HEK293 (cell line): ENCODE measurements around the gene HAUS8.

Source experiments
- CTCF ChIA-PET: fragments of 350-600 bp; formaldehyde crosslinking; extraction: SDS; loops from one replicate; lab custom pipeline; 2021; ENCODE audit warnings: antibody characterized with exemption; lab: Yijun Ruan, JAX
- POLR2A ChIA-PET: fragments of 300-600 bp; formaldehyde crosslinking; extraction: SDS; loops from one replicate; lab custom pipeline; 2020; ENCODE audit warnings: antibody characterized with exemption, inconsistent platforms; lab: Yijun Ruan, JAX
- H3K27ac ChIP-seq: fragments of 200-500 bp; sonication (Bioruptor generic); 2 replicates; pipeline ENCODE4 v1.5.1; 2014; ENCODE audit warnings: low read depth, low read length, control low read depth, inconsistent platforms; ENCODE audit errors: extremely low read depth
- H3K36me3 ChIP-seq, 2 experiments: fragments of 200-500 bp in 1 of 2; sonication (Bioruptor generic) in 1 of 2; 1 replicate in 1 of 2; 2 replicates in 1 of 2; pipeline ENCODE4 v1.5.1; 2014 to 2017; ENCODE audit warnings: inconsistent platforms in 2 of 2, low read length in 2 of 2; ENCODE audit not compliant: control insufficient read depth in 2 of 2, insufficient read depth in 1 of 2
- H3K4me1 ChIP-seq: fragments of 200-500 bp; sonication (Bioruptor generic); 2 replicates; pipeline ENCODE4 v1.5.1; 2014; ENCODE audit warnings: mild to moderate bottlenecking, low read length, inconsistent platforms; ENCODE audit not compliant: control insufficient read depth, insufficient read depth
- H3K4me3 ChIP-seq: 2 replicates; pipeline ENCODE4 v1.5.1; 2011; ENCODE audit warnings: low read depth, mild to moderate bottlenecking, control low read depth, low read length, moderate library complexity
- H3K9me3 ChIP-seq: fragments of 200-500 bp; sonication (Bioruptor generic); 2 replicates; pipeline ENCODE4 v1.5.1; 2014; ENCODE audit warnings: low read depth, low read length, inconsistent platforms; ENCODE audit not compliant: control insufficient read depth, insufficient read depth
- EGR2 ChIP-seq: fragments of 450-650 bp; formaldehyde crosslinking; IDR thresholded peaks from 2 replicates; pipeline ENCODE4 v1.5.1; 2016; ENCODE audit warnings: low read depth, missing biosample characterization, missing genetic modification characterization
- KLF1 ChIP-seq: fragments of 450-650 bp; formaldehyde crosslinking; IDR thresholded peaks from 2 replicates; pipeline ENCODE4 v1.5.1; 2016; ENCODE audit warnings: missing biosample characterization, missing genetic modification characterization
- KLF9 ChIP-seq: fragments of 450-650 bp; formaldehyde crosslinking; IDR thresholded peaks from 2 replicates; pipeline ENCODE4 v1.5.1; 2016; ENCODE audit warnings: missing biosample characterization, missing genetic modification characterization, low read depth
- SP2 ChIP-seq: fragments of 450-650 bp; formaldehyde crosslinking; IDR thresholded peaks from 2 replicates; pipeline ENCODE4 v1.5.1; 2016; ENCODE audit warnings: missing biosample characterization, missing genetic modification characterization
- SP3 ChIP-seq: fragments of 450-650 bp; formaldehyde crosslinking; IDR thresholded peaks from 2 replicates; pipeline ENCODE4 v1.5.1; 2016; ENCODE audit warnings: missing biosample characterization, missing genetic modification characterization
- ZBTB20 ChIP-seq: fragments of 450-650 bp; formaldehyde crosslinking; IDR thresholded peaks from 2 replicates; pipeline ENCODE4 v1.5.1; 2016; ENCODE audit warnings: missing biosample characterization, missing genetic modification characterization
- ZFHX2 ChIP-seq: fragments of 450-650 bp; formaldehyde crosslinking; conservative IDR thresholded peaks from 2 replicates; pipeline ENCODE4 v1.5.1; 2016; ENCODE audit warnings: missing biosample characterization, missing genetic modification characterization
- ZNF10 ChIP-seq: fragments of 450-650 bp; formaldehyde crosslinking; IDR thresholded peaks from 2 replicates; pipeline ENCODE4 v1.5.1; 2017; ENCODE audit warnings: missing biosample characterization, missing genetic modification characterization
- ZNF335 ChIP-seq: fragments of 450-650 bp; formaldehyde crosslinking; conservative IDR thresholded peaks from 2 replicates; pipeline ENCODE4 v1.5.1; 2016; ENCODE audit warnings: missing biosample characterization, missing genetic modification characterization
- ZNF433 ChIP-seq: fragments of 450-650 bp; formaldehyde crosslinking; IDR thresholded peaks from 2 replicates; pipeline ENCODE4 v1.5.1; 2016; ENCODE audit warnings: missing biosample characterization, missing genetic modification characterization, low read depth
- ZNF514 ChIP-seq: fragments of 450-650 bp; formaldehyde crosslinking; IDR thresholded peaks from 2 replicates; pipeline ENCODE4 v1.5.1; 2016; ENCODE audit warnings: missing biosample characterization, missing genetic modification characterization
- ZNF596 ChIP-seq: fragments of 450-650 bp; IDR thresholded peaks from 2 replicates; pipeline ENCODE4 v1.5.0; 2018; ENCODE audit warnings: missing biosample characterization, mild to moderate bottlenecking, missing genetic modification characterization, moderate library complexity
- ZNF624 ChIP-seq: fragments of 450-650 bp; formaldehyde crosslinking; IDR thresholded peaks from 2 replicates; pipeline ENCODE4 v1.5.1; 2017; ENCODE audit warnings: missing biosample characterization, missing genetic modification characterization
- ZSCAN23 ChIP-seq: fragments of 450-650 bp; formaldehyde crosslinking; IDR thresholded peaks from 2 replicates; pipeline ENCODE4 v1.5.1; 2016; ENCODE audit warnings: missing biosample characterization, missing genetic modification characterization
- TF ChIP-seq, protein P1 (sequence below): fragments of 450-650 bp; formaldehyde crosslinking; optimal IDR thresholded peaks from 2 replicates; pipeline ENCODE3; 2016; ENCODE audit warnings: missing biosample characterization, mild to moderate bottlenecking, missing genetic modification characterization
- TF ChIP-seq, protein P2 (sequence below): fragments of 450-650 bp; formaldehyde crosslinking; IDR thresholded peaks from 2 replicates; pipeline ENCODE4 v1.5.1; 2016; ENCODE audit warnings: missing biosample characterization, missing genetic modification characterization

Gene HAUS8

DNA sequence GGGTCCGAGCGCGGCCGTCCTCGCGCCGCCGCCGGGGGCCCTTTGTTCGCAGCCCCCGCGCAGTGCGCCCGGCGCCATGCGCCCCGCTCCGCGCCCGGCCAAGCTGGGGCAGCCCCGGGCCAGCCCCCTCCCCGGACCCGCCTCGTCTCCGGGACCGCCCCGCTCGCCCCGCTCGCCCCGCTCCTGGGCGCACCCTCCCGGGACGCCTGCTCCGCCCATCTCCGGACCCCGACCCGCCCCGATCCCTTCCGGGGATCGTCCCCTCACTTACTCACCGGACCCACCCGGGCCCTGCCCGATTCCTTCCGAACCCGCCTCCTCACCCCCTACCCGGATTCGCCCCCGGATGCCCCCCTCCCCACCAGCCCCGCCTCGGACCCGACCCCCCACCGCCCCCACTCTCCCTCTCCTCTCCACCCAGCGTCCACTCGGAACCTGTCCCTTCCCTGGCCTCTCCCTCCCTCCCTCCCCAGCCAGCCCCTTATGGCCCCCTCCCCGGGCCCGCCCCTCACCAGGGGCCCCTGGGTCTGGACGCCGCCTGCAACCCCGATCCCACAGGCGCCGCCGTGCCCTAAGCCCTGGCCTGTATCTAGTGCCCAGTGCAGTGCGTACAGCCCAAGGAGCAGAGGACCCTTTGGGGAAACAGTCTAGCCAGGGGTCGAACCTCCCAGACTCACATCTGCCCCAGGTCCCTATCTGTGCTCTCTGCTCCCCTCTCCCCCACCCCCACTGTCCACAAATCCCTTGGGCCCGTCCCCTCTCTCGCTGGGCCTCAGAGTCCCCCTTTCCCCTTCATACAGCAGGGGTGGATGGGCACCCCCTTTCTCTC lies 48.3 kb downstream of the HAUS8 start, which contains the start of gene CPAMD8:
Gene CPAMD8, minus strand, starts transcription at position 105 of the 829 bp plus-strand sequence. CDS start 168 bp downstream, outside the sequence.
- Histone ChIP-seq H3K4me1 (no peaks in the 10 kb centered on the region), H3K4me3 (peak within 1 kb of the TSS; percentile 21)
- TF ChIP-seq ZNF624 (no peak), KLF1 (tag by site-specific recombination) (peak; percentile 74), SP3 (tag by site-specific recombination) (peak; percentile 28; the same call in 1 of the 2 replicates), SP2 (tag by site-specific recombination) (0 out of 2 replicates have a peak, but pooled peaks have one; percentile 22)
- TF ChIP-seq, all 188 proteins: peak for 3
- CTCF ChIA-PET = interaction anchor here (0.6 kb wide), 1 partner anchor 241 kb away, joined by 5 read pairs; no protein-coding TSS in a partner anchor
- no peak within 1 kb of the TSS for H3K27ac ChIP-seq
- POLR2A ChIA-PET = no interaction called here
- H3K9me3 ChIP-seq = no peaks in the 10 kb centered on the region
- H3K36me3 ChIP-seq = no peaks in the 10 kb centered on the region

DNA sequence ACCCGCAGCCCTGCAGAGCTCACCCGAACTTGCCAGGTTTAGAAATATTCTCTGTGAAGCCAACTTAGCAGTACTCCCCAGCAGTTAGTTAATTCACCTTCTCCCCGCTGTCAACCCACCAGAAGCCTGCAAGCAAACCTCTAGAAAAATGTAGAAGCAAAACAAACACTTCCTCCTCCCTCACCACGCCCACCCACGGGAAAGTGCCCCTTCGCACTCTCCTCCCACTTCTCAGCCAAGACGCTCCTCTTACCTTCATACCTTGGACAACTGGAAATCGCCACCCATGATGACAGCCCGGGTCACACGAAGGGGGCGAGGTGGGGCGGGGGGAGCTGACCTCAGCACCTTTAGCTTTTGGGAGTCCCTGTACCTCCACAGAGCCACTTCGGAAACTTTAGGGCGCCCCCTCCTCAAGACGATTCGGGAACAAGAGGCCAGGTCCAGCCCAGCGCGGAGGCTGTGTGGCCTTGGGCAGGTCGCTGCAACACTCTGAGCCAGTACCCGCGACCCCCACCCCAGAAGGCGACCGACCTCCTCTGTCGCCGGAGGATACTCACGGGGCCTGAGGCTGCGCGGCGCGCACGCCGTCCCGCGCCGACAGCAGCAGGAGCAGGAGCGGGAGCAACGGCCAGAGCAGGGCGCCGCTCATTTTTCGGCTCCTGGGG lies 49.1 kb downstream of the HAUS8 start:
- POLR2A ChIA-PET = no interaction called here
- Histone ChIP-seq H3K9me3 (no peaks in the 10 kb centered on the region), H3K36me3 (no peaks in the 10 kb centered on the region), H3K27ac (no peak overlapping the region), H3K4me1 (no peaks in the 10 kb centered on the region), H3K4me3 (peak overlapping the region; percentile 21)
- CTCF ChIA-PET = interaction anchor here (0.6 kb wide), 1 partner anchor 240 kb away, joined by 5 read pairs; no protein-coding TSS in a partner anchor
- TF ChIP-seq, protein P1, sequence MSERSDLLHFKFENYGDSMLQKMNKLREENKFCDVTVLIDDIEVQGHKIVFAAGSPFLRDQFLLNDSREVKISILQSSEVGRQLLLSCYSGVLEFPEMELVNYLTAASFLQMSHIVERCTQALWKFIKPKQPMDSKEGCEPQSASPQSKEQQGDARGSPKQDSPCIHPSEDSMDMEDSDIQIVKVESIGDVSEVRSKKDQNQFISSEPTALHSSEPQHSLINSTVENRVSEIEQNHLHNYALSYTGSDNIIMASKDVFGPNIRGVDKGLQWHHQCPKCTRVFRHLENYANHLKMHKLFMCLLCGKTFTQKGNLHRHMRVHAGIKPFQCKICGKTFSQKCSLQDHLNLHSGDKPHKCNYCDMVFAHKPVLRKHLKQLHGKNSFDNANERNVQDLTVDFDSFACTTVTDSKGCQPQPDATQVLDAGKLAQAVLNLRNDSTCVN (tag by site-specific recombination) = peak; percentile 22
- TF ChIP-seq ZSCAN23 (tag by site-specific recombination) (no peak), ZFHX2 (tag by site-specific recombination) (peak; percentile 91), ZNF433 (tag by site-specific recombination) (no peak), KLF9 (tag by site-specific recombination) (0 out of 2 replicates have a peak, but pooled peaks have one; percentile 30), EGR2 (peak; percentile 90), KLF1 (tag by site-specific recombination) (peak; percentile 52), ZBTB20 (no peak), ZNF10 (tag by site-specific recombination) (no peak), ZNF335 (tag by site-specific recombination) (peak; percentile 43; the same call in 1 of the 2 replicates)
- TF ChIP-seq, protein P2, sequence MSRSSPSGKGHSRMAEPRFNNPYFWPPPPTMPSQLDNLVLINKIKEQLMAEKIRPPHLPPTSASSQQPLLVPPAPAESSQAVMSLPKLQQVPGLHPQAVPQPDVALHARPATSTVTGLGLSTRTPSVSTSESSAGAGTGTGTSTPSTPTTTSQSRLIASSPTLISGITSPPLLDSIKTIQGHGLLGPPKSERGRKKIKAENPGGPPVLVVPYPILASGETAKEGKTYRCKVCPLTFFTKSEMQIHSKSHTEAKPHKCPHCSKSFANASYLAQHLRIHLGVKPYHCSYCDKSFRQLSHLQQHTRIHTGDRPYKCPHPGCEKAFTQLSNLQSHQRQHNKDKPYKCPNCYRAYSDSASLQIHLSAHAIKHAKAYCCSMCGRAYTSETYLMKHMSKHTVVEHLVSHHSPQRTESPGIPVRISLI (tag by site-specific recombination) = no peak

DNA sequence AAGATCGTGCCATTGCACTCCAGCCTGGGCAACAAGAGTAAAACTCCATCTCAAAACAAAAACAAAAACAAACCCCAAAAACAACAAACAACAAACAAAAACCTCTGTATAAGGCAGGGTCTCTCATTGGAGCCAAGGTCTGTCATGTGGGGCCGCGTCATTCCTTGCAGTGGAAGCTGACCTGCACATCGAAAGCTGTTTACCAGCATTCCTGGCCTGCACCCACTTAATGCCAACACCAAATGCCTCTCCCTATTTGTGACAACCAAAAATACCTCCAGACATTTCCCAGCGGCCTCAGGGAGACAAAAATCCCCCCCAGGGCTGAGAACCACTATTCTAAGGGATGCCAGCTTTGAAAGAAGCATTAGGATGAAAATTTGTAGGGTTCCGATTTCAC lies 49.9 kb downstream of the HAUS8 start:
- POLR2A ChIA-PET = no interaction called here
- CTCF ChIA-PET = no interaction called here
- no peaks in the 10 kb centered on the region for H3K9me3 ChIP-seq
- H3K4me3 ChIP-seq = no peak overlapping the region
- H3K36me3 ChIP-seq = no peaks in the 10 kb centered on the region
- no peak overlapping the region for H3K27ac ChIP-seq
- TF ChIP-seq KLF1 (tag by site-specific recombination) = peak; percentile 31
- no peak for TF ChIP-seq ZNF596
- no peak for TF ChIP-seq ZNF514 (tag by site-specific recombination)
- H3K4me1 ChIP-seq = no peaks in the 10 kb centered on the region
